HUES64 (cell line): ENCODE results near the gene HMCN1.

Experiments used
- H3K27ac ChIP-seq: 2 replicates; pipeline ENCODE4 v1.7.0; 2013; ENCODE audit warnings: low read depth, low read length, inconsistent platforms
- H3K27me3 ChIP-seq: 2 replicates; pipeline ENCODE4 v1.6.1; 2013; ENCODE audit warnings: mild to moderate bottlenecking, low read length; ENCODE audit not compliant: insufficient read depth
- H3K36me3 ChIP-seq: 2 replicates; pipeline ENCODE4 v1.6.1; 2013; ENCODE audit warnings: mild to moderate bottlenecking, low read length; ENCODE audit not compliant: insufficient read depth
- H3K4me1 ChIP-seq: 2 replicates; pipeline ENCODE4 v1.6.1; 2013; ENCODE audit warnings: mild to moderate bottlenecking, low read length, moderate library complexity; ENCODE audit not compliant: insufficient read depth
- H3K4me3 ChIP-seq: 2 replicates; pipeline ENCODE4 v1.5.1; 2013; ENCODE audit warnings: mild to moderate bottlenecking, low read length, moderate library complexity
- H3K9ac ChIP-seq: 2 replicates; pipeline ENCODE4 v1.6.1; 2013; ENCODE audit warnings: mild to moderate bottlenecking, low read depth, low read length
- H3K9me3 ChIP-seq: 2 replicates; pipeline ENCODE4 v1.6.1; 2013; ENCODE audit warnings: low read depth, low read length; ENCODE audit not compliant: insufficient read depth
- WGBS: fragments of 150-250, 120-280 bp; methylation state at CpG from one replicate; pipeline ENCODE4 v1.1.7; 2013; ENCODE audit warnings: missing lambda C conversion rate; 5-methylcytosine and 5-hydroxymethylcytosine counted together

The HMCN1 gene

GRCh38 chr1:185934476-185935189 is 200.4 kb downstream of the HMCN1 start:
- Histone ChIP-seq H3K4me1 (peaks cover 7% of the 10 kb centered on the region), H3K4me3 (no peak overlapping the region), H3K27me3 (no peaks in the 10 kb centered on the region), H3K27ac (no peak overlapping the region), H3K9ac (no peak overlapping the region), H3K9me3 (0 out of 2 replicates have a peak, but pooled peaks cover 4% of the 10 kb centered on the region), H3K36me3 (no peaks in the 10 kb centered on the region)
- WGBS: 97% methylated on average over 4 of the region's 5 CpGs

GRCh38 chr1:185935360-185935759 is 201.2 kb downstream of the HMCN1 start:
- no peak overlapping the region for H3K9ac ChIP-seq
- peaks cover 7% of the 10 kb centered on the region for H3K4me1 ChIP-seq
- no peaks in the 10 kb centered on the region for H3K27me3 ChIP-seq
- H3K9me3 ChIP-seq: 0 out of 2 replicates have a peak, but pooled peaks cover 4% of the 10 kb centered on the region
- H3K36me3 ChIP-seq: no peaks in the 10 kb centered on the region
- no peak overlapping the region for H3K27ac ChIP-seq
- no peak overlapping the region for H3K4me3 ChIP-seq

- Histone ChIP-seq H3K9me3 (0 out of 2 replicates have a peak, but pooled peaks cover 4% of the 10 kb centered on the region), H3K27ac (no peak overlapping the region), H3K4me1 (peaks cover 7% of the 10 kb centered on the region), H3K27me3 (no peaks in the 10 kb centered on the region), H3K36me3 (no peaks in the 10 kb centered on the region), H3K4me3 (no peak overlapping the region), H3K9ac (no peak overlapping the region)
- WGBS: 83% methylated on average over 1 of the region's 1 CpG
Observed at GRCh38 chr1:185936641-185937040, 202.4 kb downstream of the HMCN1 start.

- Histone ChIP-seq H3K27me3 (no peaks in the 10 kb centered on the region), H3K27ac (peak overlapping the region; percentile 17; the same call in 1 of the 2 replicates), H3K4me3 (no peak overlapping the region), H3K4me1 (peaks cover 7% of the 10 kb centered on the region), H3K36me3 (no peaks in the 10 kb centered on the region), H3K9me3 (0 out of 2 replicates have a peak, but pooled peaks cover 4% of the 10 kb centered on the region), H3K9ac (no peak overlapping the region)
- WGBS: 93% methylated on average over 2 of the region's 2 CpGs
Observed at GRCh38 chr1:185938396-185938795, 204.2 kb downstream of the HMCN1 start.

- no peak overlapping the region for H3K4me3 ChIP-seq
- 0 out of 2 replicates have a peak, but pooled peaks cover 4% of the 10 kb centered on the region for H3K9me3 ChIP-seq
- no peaks in the 10 kb centered on the region for H3K36me3 ChIP-seq
- peaks cover 7% of the 10 kb centered on the region for H3K4me1 ChIP-seq
- WGBS: 59% methylated on average over 3 of the region's 3 CpGs
- no peaks in the 10 kb centered on the region for H3K27me3 ChIP-seq
- no peak overlapping the region for H3K27ac ChIP-seq
- no peak overlapping the region for H3K9ac ChIP-seq
Observed at GRCh38 chr1:185939142-185939541, 205.0 kb downstream of the HMCN1 start.

GRCh38 chr1:185942961-185943360 is 208.8 kb downstream of the HMCN1 start:
- whole genome bisulfite sequencing: 97% methylated on average over 4 of the region's 4 CpGs
- Histone ChIP-seq H3K4me1 (peaks cover 11% of the 10 kb centered on the region), H3K4me3 (no peak overlapping the region), H3K27me3 (no peaks in the 10 kb centered on the region), H3K9ac (no peak overlapping the region), H3K27ac (no peak overlapping the region), H3K36me3 (no peaks in the 10 kb centered on the region), H3K9me3 (0 out of 2 replicates have a peak, but pooled peaks cover 3% of the 10 kb centered on the region)

- Histone ChIP-seq H3K4me1 (peaks cover 11% of the 10 kb centered on the region; the same call in 1 of the 2 replicates), H3K36me3 (no peaks in the 10 kb centered on the region), H3K27ac (no peak overlapping the region), H3K27me3 (no peaks in the 10 kb centered on the region), H3K4me3 (no peak overlapping the region), H3K9me3 (no peaks in the 10 kb centered on the region), H3K9ac (no peak overlapping the region)
- 90% methylated on average over 1 of the region's 1 CpG for WGBS
Observed at GRCh38 chr1:185956881-185957280, 222.7 kb downstream of the HMCN1 start.

GRCh38 chr1:185957441-185958363 is 223.5 kb downstream of the HMCN1 start:
- Histone ChIP-seq H3K9me3 (no peaks in the 10 kb centered on the region), H3K36me3 (no peaks in the 10 kb centered on the region), H3K27me3 (no peaks in the 10 kb centered on the region), H3K27ac (no peak overlapping the region), H3K4me3 (no peak overlapping the region), H3K9ac (no peak overlapping the region), H3K4me1 (peaks cover 11% of the 10 kb centered on the region; the same call in 1 of the 2 replicates)
- 93% methylated on average over 2 of the region's 3 CpGs for WGBS

- H3K4me1 ChIP-seq: peaks cover 14% of the 10 kb centered on the region
- H3K27ac ChIP-seq: no peak overlapping the region
- H3K4me3 ChIP-seq: no peak overlapping the region
- H3K27me3 ChIP-seq: no peaks in the 10 kb centered on the region
- no peaks in the 10 kb centered on the region for H3K9me3 ChIP-seq
- no peak overlapping the region for H3K9ac ChIP-seq
- WGBS: 93% methylated on average over 5 of the region's 5 CpGs
- H3K36me3 ChIP-seq: no peaks in the 10 kb centered on the region
Observed at GRCh38 chr1:185960422-185961321, 226.5 kb downstream of the HMCN1 start.

GRCh38 chr1:185961664-185962063 is 227.5 kb downstream of the HMCN1 start:
- Histone ChIP-seq H3K4me3 (no peak overlapping the region), H3K36me3 (no peaks in the 10 kb centered on the region), H3K27ac (no peak overlapping the region), H3K9ac (no peak overlapping the region), H3K9me3 (no peaks in the 10 kb centered on the region), H3K4me1 (peaks cover 17% of the 10 kb centered on the region), H3K27me3 (no peaks in the 10 kb centered on the region)
- 95% methylated on average over 1 of the region's 2 CpGs for whole genome bisulfite sequencing
